HepG2 (cell line): Measurements from ENCODE around the gene USP7. TPM values are rescaled to one million over a fixed set of nuclear protein-coding genes. Genes with fewer than 3 reads are reported as not detected.

Experiments used
- CBFB ChIP-seq: sonication (generic); formaldehyde crosslinking; IDR thresholded peaks from 2 replicates; pipeline ENCODE4 v1.4.0; 2020; ENCODE audit warnings: missing genetic modification reagents
- HCFC1 ChIP-seq: fragments of 150-350 bp; IDR thresholded peaks from 2 replicates; pipeline ENCODE4 v1.6.1; 2014; ENCODE audit warnings: low read depth, low read length
- HNF4G ChIP-seq, 2 experiments: sonication (generic) in 1 of 2; formaldehyde crosslinking in 1 of 2; IDR thresholded peaks; 2 replicates each; pipeline versions ENCODE4 v1.4.0 to v1.6.1; 2011 to 2020; ENCODE audit warnings: borderline replicate concordance in 2 of 2, low read depth in 2 of 2, mild to moderate bottlenecking in 2 of 2, low read length in 1 of 2, missing genetic modification reagents in 1 of 2, moderate library complexity in 1 of 2
- KLF11 ChIP-seq: IDR thresholded peaks from 2 replicates; pipeline ENCODE4 v1.6.1; 2016; ENCODE audit warnings: missing compliant biosample characterization
- KLF12 ChIP-seq: sonication (generic); formaldehyde crosslinking; IDR thresholded peaks from 2 replicates; pipeline ENCODE4 v1.4.0; 2020; ENCODE audit warnings: missing genetic modification reagents, borderline replicate concordance
- MAF1 ChIP-seq: sonication (generic); formaldehyde crosslinking; IDR thresholded peaks from 2 replicates; pipeline ENCODE4 v1.5.0; 2020; ENCODE audit warnings: missing genetic modification reagents, borderline replicate concordance
- MIER3 ChIP-seq: IDR thresholded peaks from 2 replicates; pipeline ENCODE4 v1.6.1; 2016; ENCODE audit warnings: missing compliant biosample characterization, borderline replicate concordance
- MXI1 ChIP-seq: IDR thresholded peaks from 3 replicates; pipeline ENCODE4 v1.6.1; 2012; ENCODE audit warnings: low read depth, low read length, inconsistent platforms, borderline replicate concordance
- NBN ChIP-seq: fragments of 450-650 bp; conservative IDR thresholded peaks from 2 replicates; pipeline ENCODE4 v1.6.1; 2017
- PHF21A ChIP-seq: sonication (generic); formaldehyde crosslinking; IDR thresholded peaks from 2 replicates; pipeline ENCODE4 v1.5.0; 2020; ENCODE audit warnings: mild to moderate bottlenecking, missing genetic modification reagents
- SAP130 ChIP-seq: IDR thresholded peaks from 2 replicates; pipeline ENCODE4 v1.6.1; 2016; ENCODE audit warnings: low read depth
- SIX1 ChIP-seq: sonication (generic); formaldehyde crosslinking; IDR thresholded peaks from 2 replicates; pipeline ENCODE4 v1.4.0; 2020; ENCODE audit warnings: missing genetic modification reagents, borderline replicate concordance
- SMYD3 ChIP-seq: sonication (generic); formaldehyde crosslinking; IDR thresholded peaks from 2 replicates; pipeline ENCODE4 v1.8.1; 2023; ENCODE audit warnings: mild to moderate bottlenecking, missing genetic modification reagents
- SP140L ChIP-seq: sonication (generic); formaldehyde crosslinking; IDR thresholded peaks from 2 replicates; pipeline ENCODE4 v1.4.0; 2020; ENCODE audit warnings: missing genetic modification reagents, borderline replicate concordance
- THAP11 ChIP-seq: IDR thresholded peaks from 2 replicates; pipeline ENCODE4 v1.6.1; 2016; ENCODE audit warnings: missing biosample characterization, missing genetic modification reagents
- ZBTB1 ChIP-seq: sonication (generic); formaldehyde crosslinking; IDR thresholded peaks from 2 replicates; pipeline ENCODE4 v1.4.0; 2020; ENCODE audit warnings: missing genetic modification reagents, borderline replicate concordance
- ZMAT3 ChIP-seq: sonication (generic); formaldehyde crosslinking; conservative IDR thresholded peaks from 2 replicates; pipeline ENCODE4 v1.7.0; 2021; ENCODE audit warnings: missing genetic modification reagents
- ZNF180 ChIP-seq: sonication (generic); formaldehyde crosslinking; IDR thresholded peaks from 2 replicates; pipeline ENCODE4 v1.4.0; 2020; ENCODE audit warnings: low read depth, missing genetic modification reagents, borderline replicate concordance
- ZNF720 ChIP-seq: sonication (generic); formaldehyde crosslinking; IDR thresholded peaks from 2 replicates; pipeline ENCODE4 v1.4.0; 2020; ENCODE audit warnings: missing genetic modification reagents
- ZNF883 ChIP-seq: sonication (generic); formaldehyde crosslinking; IDR thresholded peaks from 2 replicates; pipeline ENCODE4 v1.5.1; 2020; ENCODE audit warnings: mild to moderate bottlenecking, missing genetic modification reagents; ENCODE audit errors: not compliant biosample characterization
- polyA plus RNA-seq, 8 experiments: library from polyadenylated mRNA; depleted of rRNA in 3 of 8; stranded (reverse) in 7 of 8; unstranded in 1 of 8; fragments of >200 nt; fragmentation: Illumina TruSeq in 4 of 8; extraction: Trizol in 4 of 8; gene quantifications; 2 replicates each; pipeline versions ENCODE4 v1.2.1 to v1.2.3, GENCODE V29; 2011 to 2016; ENCODE audit warnings: low read depth in 4 of 8, missing spikeins in 1 of 8, mixed read lengths in 1 of 8; ENCODE audit not compliant: insufficient read depth in 1 of 8
- total RNA-seq, 5 experiments: library from RNA; depleted of rRNA; stranded (reverse); fragments of >200 nt; fragmentation: Illumina TruSeq; extraction: Trizol; gene quantifications; 2 replicates each; pipeline ENCODE4 v1.2.3, GENCODE V29; 2016; ENCODE audit warnings: low read depth in 1 of 5
- TF ChIP-seq, protein P1 (sequence below), 2 experiments: sonication (generic) in 1 of 2; formaldehyde crosslinking in 1 of 2; IDR thresholded peaks; 2 replicates each; pipeline versions ENCODE4 v1.4.0 to v1.6.1; 2018 to 2020; ENCODE audit warnings: missing genetic modification reagents in 2 of 2, borderline replicate concordance in 1 of 2, low read depth in 1 of 2, mild to moderate bottlenecking in 1 of 2, missing biosample characterization in 1 of 2
- TF ChIP-seq, protein P2 (sequence below): sonication (generic); formaldehyde crosslinking; IDR thresholded peaks from 2 replicates; pipeline ENCODE4 v1.5.0; 2020; ENCODE audit warnings: mild to moderate bottlenecking, missing genetic modification reagents
- TF ChIP-seq, protein P3 (sequence below): sonication (generic); formaldehyde crosslinking; IDR thresholded peaks from 2 replicates; pipeline ENCODE4 v1.5.0; 2020; ENCODE audit warnings: missing genetic modification reagents, mild to moderate bottlenecking, borderline replicate concordance
- TF ChIP-seq, protein P4 (sequence below): IDR thresholded peaks from 2 replicates; pipeline ENCODE4 v1.6.1; 2016; ENCODE audit warnings: mild to moderate bottlenecking
- TF ChIP-seq, protein P5 (sequence below): sonication (generic); formaldehyde crosslinking; IDR thresholded peaks from 2 replicates; pipeline ENCODE4 v1.4.0; 2020; ENCODE audit warnings: missing genetic modification reagents, borderline replicate concordance

Gene USP7
- total and polyA plus RNA-seq, 2 of the 13 experiments (the other 11 are each of a cell fraction or from before 2014, with no cell fraction given), result 52.5 to 173 TPM

DNA sequence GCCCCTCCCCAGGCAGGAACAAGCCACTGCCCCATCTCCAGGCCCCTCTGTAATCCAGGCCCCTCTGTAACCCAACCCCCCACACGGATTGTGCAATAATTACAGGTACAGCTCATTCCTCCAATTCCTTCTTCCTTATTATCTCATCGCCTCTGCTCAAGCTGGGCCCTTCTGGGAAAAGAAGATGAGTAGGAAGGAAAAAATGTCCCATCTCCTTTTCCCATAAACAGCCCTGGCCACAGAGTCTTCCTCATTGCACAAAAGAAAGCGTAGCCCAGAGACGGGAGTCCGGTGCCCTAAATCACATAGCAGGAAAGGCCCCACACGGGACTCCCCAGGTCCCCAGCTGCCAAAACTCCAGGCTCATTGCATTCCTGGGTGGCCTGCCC, 85.2 kb downstream of the USP7 start (continued):
- TF ChIP-seq, protein P1, sequence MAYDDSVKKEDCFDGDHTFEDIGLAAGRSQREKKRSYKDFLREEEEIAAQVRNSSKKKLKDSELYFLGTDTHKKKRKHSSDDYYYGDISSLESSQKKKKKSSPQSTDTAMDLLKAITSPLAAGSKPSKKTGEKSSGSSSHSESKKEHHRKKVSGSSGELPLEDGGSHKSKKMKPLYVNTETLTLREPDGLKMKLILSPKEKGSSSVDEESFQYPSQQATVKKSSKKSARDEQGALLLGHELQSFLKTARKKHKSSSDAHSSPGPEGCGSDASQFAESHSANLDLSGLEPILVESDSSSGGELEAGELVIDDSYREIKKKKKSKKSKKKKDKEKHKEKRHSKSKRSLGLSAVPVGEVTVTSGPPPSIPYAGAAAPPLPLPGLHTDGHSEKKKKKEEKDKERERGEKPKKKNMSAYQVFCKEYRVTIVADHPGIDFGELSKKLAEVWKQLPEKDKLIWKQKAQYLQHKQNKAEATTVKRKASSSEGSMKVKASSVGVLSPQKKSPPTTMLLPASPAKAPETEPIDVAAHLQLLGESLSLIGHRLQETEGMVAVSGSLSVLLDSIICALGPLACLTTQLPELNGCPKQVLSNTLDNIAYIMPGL (CRISPR knock-in tag; IDR thresholded peaks at IDR 0.05; ENCODE audit: borderline replicate concordance in 1 of 2, low read depth in 1 of 2), result no peak
- TF ChIP-seq NBN (no peak), ZBTB1 (CRISPR knock-in tag) (no peak), PHF21A (CRISPR knock-in tag) (0 out of 2 replicates have a peak, but pooled peaks have one; percentile 39), KLF12 (no peak), MAF1 (CRISPR knock-in tag) (no peak), ZNF720 (CRISPR knock-in tag) (no peak), SAP130 (CRISPR knock-in tag) (0 out of 2 replicates have a peak, but pooled peaks have one; percentile 26), MXI1 (no peak), CBFB (CRISPR knock-in tag) (no peak), SMYD3 (CRISPR knock-in tag) (no peak), KLF11 (CRISPR knock-in tag) (no peak), SIX1 (CRISPR knock-in tag) (no peak; the same call in 1 of the 2 replicates), HCFC1 (no peak), ZMAT3 (no peak), MIER3 (CRISPR knock-in tag) (no peak), ZNF883 (CRISPR knock-in tag) (no peak), HNF4G (IDR thresholded peaks at IDR 0.05; ENCODE audit: borderline replicate concordance, low read depth, low read length) (no peak), HNF4G (CRISPR knock-in tag; IDR thresholded peaks at IDR 0.05; ENCODE audit: borderline replicate concordance, low read depth) (no peak), SP140L (CRISPR knock-in tag) (no peak), ZNF180 (no peak), THAP11 (0 out of 2 replicates have a peak, but pooled peaks have one; percentile 16)
- TF ChIP-seq, protein P2, sequence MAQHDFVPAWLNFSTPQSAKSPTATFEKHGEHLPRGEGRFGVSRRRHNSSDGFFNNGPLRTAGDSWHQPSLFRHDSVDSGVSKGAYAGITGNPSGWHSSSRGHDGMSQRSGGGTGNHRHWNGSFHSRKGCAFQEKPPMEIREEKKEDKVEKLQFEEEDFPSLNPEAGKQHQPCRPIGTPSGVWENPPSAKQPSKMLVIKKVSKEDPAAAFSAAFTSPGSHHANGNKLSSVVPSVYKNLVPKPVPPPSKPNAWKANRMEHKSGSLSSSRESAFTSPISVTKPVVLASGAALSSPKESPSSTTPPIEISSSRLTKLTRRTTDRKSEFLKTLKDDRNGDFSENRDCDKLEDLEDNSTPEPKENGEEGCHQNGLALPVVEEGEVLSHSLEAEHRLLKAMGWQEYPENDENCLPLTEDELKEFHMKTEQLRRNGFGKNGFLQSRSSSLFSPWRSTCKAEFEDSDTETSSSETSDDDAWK, result no peak
- TF ChIP-seq, protein P3, sequence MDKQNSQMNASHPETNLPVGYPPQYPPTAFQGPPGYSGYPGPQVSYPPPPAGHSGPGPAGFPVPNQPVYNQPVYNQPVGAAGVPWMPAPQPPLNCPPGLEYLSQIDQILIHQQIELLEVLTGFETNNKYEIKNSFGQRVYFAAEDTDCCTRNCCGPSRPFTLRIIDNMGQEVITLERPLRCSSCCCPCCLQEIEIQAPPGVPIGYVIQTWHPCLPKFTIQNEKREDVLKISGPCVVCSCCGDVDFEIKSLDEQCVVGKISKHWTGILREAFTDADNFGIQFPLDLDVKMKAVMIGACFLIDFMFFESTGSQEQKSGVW, result no peak
- TF ChIP-seq, protein P4, sequence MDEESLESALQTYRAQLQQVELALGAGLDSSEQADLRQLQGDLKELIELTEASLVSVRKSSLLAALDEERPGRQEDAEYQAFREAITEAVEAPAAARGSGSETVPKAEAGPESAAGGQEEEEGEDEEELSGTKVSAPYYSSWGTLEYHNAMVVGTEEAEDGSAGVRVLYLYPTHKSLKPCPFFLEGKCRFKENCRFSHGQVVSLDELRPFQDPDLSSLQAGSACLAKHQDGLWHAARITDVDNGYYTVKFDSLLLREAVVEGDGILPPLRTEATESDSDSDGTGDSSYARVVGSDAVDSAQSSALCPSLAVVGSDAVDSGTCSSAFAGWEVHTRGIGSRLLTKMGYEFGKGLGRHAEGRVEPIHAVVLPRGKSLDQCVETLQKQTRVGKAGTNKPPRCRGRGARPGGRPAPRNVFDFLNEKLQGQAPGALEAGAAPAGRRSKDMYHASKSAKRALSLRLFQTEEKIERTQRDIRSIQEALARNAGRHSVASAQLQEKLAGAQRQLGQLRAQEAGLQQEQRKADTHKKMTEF (CRISPR knock-in tag), result no peak
- TF ChIP-seq, protein P5, sequence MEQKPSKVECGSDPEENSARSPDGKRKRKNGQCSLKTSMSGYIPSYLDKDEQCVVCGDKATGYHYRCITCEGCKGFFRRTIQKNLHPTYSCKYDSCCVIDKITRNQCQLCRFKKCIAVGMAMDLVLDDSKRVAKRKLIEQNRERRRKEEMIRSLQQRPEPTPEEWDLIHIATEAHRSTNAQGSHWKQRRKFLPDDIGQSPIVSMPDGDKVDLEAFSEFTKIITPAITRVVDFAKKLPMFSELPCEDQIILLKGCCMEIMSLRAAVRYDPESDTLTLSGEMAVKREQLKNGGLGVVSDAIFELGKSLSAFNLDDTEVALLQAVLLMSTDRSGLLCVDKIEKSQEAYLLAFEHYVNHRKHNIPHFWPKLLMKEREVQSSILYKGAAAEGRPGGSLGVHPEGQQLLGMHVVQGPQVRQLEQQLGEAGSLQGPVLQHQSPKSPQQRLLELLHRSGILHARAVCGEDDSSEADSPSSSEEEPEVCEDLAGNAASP (CRISPR knock-in tag), result no peak
